HG03354 (cell line): ENCODE measurements around the gene RBPMS2.
"Not testable (repeated sequence)": the region's sequence is repeated elsewhere in the genome, so short reads cannot be mapped to it uniquely, and the experiment has no call there.

ENCODE experiments used
- ATAC-seq: cut with Tn5 transposase; IDR thresholded peaks from one replicate; pipeline ENCODE4 v1.9.1; 2021; ENCODE audit warnings: mild to moderate bottlenecking; ENCODE audit not compliant: unreplicated experiment, poor library complexity, severe bottlenecking

Gene RBPMS2

DNA sequence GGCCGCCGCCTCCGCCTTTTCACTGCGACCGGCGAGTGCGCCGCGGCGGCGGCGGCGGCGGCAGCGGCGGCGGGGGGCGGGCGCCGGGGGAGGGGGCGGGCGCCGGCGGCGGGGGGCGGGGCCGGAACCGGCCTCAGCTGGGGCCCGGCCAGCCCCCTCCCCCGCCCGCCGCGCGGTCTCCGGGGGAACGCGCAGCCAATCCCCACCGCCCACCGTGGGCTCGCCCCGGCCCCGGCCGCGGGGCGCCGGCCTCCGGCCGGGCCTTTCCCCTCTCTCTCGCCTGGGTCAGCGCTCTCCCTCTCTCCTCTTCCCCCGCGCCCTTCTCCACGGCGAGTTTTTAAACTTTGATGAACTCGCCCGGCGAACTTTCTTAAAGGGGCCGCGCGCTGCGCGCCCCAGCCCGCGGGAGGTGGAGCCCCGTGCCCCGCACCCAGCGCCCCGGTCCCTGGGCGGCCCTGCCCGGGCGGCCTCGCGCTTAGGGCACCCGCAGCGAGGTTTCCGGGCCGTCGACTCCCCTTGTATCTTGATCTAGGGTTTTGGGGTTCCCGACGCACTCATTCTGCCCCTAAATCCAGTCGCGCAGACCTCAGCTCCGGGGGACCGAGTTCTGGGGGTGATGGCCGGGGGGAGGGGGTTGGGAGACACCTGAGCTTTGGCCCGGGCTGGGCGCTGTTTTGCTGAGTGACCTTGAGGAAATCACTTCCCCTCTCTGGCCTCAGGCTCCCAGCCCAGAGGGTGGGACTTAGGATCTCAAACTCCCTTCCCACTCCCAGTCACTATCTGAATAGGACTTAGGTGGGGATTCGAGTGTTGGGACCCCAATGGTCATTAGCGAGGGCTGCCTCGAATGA is at the start of gene RBPMS2:
Gene RBPMS2 (minus strand): TSS at position 39 of the 851 bp plus-strand sequence. CDS start 270 bp downstream, outside the sequence.
- ATAC-seq: no peak

DNA sequence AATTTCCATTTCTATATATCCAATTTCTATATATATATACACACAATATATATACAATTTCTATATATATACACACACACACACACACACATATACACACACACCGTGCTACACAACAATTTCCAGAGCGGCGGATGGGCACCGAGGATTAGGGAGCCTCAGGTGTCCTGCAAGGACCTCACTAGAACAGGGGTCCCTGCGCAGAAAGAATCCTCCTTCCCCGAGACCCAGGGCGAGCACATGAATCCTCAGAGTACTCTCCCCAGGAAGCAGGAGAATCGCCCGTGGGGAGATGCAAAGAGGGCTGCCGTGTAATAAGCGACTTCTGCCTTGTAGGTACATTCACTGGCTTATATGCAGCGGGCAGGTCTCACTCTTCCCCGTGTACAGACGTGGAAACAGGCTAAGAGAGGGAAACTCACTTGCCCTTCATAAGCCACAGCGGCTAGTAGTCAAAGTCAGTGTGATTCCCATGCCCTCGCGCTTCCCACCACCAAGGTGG is 49.6 kb upstream of the RBPMS2 start:
- ATAC-seq: no peak

DNA sequence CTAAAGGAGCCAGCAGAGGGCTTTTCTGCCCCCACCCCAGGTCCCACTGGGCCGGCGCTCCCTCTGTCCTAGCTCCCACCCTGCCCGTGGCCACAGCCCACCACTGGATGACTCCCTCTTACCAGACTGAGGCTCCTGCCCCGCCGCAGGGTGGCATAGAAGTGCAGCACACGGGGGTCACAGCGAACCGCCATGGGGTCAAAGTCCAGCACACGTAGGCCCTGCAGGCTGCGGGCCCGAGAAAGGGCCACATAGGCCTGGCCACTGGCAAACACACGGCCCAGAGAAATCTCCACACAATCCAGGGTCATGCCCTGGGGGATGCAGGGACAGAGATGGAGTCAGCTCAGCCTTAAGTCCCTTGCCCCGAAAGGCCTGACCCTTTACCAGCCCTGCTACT is 41.1 kb upstream of the RBPMS2 start:
- no peak for ATAC-seq

DNA sequence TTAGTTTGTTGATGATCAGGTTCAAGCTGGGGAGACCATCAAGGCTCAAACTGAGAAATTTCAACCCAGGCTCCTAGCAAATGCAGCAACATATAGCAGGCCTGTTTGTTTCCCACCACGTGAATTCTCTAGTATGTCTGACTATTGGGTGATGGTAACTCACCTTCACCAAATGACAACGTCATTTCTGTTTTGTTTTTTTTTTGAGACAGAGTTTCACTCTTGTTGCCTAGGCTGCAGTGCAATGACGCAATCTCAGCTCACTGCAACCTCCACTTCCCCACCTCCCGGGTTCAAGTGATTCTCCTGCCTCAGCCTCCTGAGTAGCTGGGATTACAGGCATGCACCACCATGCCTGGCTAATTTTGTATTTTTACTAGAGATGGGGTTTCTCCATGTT is 39.6 kb upstream of the RBPMS2 start:
- ATAC-seq: not testable (repeated sequence)

DNA sequence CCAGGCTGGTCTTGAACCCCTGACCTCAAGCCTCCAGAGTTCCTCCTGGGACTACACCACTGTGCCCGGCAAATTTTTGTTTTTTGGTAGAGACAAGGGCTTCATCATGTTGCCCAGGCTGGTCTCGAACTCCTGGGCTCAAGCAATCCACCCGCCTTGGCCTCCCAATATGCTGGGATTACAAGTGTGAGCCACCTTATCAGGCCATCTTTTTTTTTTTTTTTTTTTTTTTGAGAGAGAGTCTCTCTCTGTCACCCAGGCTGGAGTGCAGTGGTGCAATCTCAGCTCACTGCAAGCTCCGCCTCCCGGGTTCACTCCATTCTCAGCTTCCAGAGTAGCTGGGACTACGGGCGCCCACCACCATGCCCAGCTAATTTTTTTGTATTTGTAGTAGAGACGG is 38.9 kb upstream of the RBPMS2 start:
- not testable (repeated sequence) for ATAC-seq

DNA sequence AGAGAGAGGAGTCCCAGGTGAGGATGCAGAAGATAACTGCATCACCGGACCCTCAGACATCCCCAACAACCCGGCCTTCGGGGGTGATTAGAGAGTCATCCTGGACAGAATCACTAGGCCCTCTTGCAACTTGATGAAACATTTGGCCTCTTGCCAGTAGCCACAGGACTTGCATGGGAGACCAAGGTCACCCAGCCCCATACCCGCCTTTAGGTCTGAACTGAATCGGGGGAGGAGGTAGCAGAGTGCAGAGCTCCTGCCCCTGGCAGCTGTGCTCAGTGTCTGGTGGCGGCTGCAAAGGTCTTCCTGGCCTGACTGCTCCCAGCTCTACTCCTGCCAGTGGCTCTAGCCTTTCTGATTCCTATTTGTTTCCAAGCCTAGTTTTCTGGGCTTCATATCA is 37.7 kb upstream of the RBPMS2 start:
- ATAC-seq: no peak

DNA sequence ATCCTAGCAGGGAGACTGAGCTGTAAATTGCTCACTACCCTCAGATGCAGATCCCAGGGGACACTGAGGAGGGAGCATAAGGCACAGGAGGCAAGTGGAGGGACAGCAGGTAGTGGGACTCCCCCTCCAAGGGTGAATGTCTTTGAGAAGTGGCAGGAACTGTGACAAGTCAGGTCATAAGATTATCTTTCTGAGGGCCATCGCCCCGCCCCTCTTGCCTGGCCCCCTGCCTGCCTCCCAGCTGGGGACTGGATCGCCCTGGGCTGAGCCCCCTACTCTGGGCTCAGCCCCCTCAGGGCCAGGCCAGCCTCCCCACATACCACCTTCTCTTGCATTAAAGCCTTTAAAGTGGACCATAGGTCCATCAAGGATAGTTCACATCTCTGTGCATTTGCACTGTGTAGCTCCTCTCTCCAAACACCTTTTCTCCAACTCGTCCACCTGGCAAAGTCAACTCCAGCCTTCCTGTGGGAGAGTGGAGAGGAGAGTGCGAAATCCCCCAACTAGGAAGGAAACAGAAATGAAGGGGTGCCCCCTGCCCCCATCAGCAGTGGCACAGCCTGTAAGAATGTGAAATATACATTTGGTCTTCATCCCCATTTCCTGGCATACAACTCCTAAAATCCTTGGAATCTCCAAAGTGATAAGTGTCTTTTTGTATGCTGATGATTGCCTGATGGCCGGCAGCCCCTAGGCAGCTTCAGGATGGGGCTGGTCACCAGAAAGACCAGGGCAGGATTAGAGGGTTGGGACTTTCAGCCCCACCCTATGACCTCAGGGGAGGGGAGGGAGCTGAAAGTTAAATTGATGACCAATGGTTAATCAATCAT is 35.3 kb upstream of the RBPMS2 start:
- ATAC-seq: no peak

DNA sequence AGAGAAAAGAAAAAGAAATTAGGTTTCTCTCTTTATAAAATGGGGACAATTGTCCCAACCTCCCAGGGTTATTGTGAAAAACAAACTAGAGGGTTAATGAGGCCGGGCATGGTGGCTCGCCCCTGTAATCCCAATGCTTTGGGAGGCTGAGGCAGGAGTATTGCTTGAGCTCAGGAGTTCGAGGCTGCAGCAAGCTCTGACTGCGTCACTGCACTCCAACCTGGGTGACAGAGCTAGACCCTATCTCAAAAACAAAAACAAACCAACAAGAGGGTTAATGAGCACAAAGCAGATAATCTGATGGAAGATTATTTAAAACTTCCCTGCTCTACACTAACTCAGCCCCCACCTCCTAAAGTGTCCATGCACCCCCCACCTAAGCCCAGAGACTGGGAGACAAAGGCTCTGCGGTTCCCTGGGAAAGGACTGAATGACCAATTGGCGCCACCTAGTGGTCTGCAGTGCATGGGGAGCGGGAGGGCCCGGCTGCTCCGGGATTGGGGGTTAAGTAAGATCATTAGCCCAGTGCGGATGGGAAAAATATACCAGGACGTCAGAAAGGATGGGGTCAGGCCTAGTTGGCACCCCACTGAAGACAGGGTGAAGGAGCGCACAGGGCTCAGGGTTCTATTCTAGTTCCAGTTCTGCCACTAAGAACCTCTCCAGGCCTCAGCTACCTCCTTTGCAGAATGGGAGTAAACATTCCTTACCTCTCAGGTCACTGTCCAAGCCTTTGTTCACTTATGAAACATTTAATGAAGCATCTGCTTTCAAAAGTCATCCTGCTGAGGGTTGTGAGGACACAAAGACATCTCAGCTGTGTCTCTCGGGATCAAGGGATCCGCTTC is 34.5 kb upstream of the RBPMS2 start:
- ATAC-seq: no peak

DNA sequence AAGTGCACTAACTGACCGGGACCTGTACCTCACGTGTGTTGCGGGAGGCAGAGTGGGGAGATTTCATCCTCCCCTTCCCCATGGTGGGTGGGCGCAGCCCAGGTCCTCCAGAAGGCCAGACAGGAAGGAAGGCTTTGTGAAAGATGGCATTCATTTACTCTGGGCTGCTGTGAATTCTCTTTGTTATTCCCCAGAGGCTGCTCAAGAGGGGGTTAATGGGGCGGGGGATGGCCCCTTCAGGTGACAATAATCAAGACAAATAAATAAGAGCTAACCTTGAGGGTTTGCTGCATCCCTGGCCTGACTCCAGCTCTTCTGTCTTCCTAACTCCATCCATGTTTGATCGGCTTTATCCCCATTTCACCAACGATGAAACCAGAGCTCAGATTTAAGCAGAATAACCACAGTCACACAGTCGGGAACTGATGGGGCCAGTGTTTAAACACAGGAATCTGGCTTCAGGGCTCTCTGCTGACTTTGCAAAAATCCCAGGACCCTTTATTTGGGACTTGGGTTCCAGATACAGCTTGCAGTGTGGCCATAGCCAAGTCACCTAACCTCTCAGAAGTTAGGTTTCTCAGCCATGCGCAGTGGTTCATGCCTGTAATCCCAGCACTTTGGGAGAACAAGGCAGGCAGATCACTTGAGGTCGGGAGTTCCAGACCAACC is 33.5 kb upstream of the RBPMS2 start:
- no peak for ATAC-seq

DNA sequence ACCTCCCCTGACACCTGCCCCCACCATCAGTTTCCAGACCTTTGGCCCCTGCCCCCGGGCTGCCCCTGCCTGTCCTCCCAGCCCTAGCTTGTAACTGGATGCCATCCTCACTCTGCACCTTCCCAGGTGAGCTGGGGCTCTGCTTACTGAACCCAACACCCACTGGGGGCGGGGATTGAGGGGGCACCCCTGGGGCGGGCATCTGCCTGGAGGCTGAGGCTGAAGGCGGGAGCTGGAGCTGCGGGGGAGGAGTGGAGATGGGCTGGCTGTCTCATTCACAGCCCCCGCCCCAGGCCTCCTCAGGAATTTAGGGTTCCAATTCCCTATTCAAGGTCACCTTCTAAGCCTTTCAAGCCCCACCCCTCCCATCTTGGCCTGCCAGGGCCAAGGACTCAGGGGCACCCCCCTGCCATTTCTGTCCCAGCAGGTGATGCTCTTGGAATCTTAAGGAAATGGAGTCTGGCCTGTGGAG is 32.4 kb upstream of the RBPMS2 start:
- ATAC-seq: no peak

DNA sequence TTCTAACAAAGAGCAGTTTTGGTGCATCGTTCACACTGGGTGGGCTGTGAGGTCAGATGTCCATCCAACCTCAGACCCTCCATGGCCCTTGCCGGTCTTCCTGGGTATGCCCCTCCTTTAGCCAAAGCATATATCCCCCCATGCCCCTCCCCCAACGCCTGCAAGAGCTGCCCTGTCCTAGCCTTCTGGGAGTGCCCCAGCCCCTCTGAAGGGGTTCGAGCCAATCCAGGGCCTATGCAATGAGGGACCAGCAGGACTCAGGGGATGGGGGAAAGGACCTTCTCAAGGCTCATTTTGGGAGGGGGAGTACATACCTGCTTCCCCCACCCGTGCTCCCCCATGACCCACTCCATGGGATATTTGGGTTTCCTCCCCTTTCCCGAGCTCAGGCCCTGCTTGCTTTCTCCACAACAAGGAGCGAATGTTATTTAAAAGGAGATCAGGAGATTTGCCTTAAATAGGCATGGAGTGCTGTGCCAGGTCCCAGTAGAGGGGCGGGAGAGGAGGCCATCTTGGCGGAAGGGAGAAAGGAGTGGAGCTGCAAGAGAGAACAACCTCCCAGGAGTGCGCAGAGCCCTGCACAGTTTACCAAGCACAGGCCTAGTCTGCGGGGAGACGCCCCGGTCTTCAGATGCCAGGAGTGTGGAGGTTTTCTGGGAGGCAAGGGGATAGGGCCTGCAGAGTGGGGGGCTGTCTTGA is 31.8 kb upstream of the RBPMS2 start:
- no peak for ATAC-seq

DNA sequence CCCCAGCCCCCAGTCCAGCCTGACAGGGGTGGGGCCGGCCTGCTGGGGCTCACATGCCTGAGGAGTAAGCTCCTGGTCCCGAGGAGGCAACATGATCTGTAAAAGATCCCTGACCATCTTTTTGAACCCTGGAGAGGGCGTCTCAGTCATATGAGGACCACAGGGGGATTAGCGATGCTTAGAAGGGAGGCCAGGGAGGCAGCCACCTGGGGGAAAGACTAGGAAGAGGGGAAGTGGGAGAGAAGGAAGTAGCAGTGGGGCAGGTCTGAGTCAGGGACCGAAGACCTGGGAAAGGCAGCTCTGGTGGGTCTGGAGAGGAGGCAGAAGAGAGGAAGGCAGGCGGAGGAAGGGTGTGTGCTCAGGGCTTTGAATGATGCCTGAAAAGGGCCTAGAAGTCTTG is 31.1 kb upstream of the RBPMS2 start:
- no peak for ATAC-seq

DNA sequence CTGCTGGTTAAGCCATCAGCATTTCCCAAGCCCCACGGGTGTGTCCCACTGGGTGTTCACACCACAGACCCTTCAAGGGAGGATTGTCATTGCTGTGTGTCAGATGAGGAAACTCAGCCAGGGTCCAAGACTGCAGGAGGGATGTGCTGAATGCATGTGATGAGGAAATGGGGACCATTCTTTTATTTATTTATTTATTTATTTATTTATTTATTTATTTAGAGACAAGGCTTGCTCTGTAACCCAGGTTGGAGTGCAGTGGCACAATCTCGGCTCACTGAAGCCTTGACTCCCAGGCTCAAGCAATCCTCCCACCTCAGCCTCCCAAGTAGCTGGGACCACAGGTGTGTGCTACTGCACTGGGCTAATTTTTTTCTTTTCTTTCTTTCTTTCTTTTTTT is 29.2 kb upstream of the RBPMS2 start:
- ATAC-seq: no peak

DNA sequence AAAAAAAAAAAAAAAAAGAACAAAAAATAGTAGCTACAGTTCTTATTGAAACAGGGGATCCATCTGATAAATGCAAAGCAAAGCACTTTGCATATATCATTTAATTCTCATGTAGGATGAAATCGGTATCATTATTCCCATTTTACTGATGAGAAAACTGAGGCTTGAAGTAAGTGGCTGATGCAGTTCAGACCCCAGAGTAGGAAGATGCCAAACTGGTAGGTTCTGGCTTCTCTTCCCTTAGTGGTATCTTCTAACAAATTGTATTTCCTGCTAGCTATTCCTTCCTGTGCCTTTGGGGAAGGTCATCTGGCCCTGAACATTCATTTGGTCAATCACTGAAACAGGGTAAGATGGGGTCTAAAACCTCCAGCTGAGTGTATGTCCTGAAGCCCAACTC is 28.1 kb upstream of the RBPMS2 start:
- no peak for ATAC-seq

DNA sequence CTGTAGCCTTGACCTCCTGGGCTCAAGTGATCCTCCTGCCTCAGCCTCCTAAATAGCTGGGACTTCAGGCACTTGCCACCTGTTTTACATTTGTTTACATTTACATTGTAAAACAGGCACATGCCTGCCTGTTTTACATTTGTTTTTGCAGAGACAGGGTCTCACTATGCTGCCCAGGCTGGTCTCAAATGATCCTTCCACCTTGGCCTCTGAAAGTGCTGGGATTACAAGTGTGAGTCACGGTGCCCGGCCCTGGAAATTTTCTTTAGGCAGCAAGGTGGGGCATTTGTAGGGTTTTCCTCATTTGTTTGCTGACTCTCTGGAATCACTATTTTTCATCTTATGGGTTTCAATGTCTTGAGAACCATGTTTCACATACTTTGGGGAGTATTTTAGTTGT is 25.1 kb upstream of the RBPMS2 start:
- no peak for ATAC-seq

DNA sequence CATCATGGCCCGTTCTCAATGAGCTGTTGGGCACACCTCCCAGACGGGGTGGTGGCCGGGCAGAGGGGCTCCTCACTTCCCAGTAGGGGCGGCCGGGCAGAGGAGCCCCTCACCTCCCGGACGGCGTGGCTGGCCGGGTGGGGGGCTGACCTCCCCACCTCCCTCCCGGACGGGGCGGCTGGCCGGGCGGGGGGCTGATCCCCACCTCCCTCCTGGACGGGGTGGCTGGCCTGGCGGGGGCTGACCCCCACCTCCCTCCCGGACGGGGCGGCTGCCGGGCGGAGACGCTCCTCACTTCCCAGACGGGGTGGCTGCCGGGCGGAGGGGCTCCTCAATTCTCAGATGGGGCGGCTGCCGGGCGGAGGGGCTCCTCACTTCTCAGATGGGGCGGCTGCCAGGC is 23.5 kb upstream of the RBPMS2 start:
- not testable (repeated sequence) for ATAC-seq

DNA sequence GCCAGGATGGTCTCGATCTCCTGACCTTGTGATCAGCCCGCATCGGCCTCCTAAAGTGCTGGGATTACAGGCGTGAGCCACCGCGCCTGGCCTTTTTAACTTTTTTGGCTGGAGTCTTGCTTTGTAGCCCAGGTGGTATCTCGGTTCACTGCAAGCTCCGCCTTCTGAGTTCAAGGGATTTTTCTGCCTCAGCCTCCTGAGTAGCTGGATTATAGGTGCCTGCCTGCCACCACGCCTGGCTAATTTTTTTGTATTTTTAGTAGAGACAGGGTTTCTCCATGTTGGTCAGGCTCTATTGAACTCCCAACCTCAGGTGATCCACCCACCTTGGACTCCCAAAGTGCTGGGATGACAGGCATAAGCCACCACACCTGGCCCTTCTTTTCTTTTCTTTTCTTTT is 20.5 kb upstream of the RBPMS2 start:
- ATAC-seq: not testable (repeated sequence)

DNA sequence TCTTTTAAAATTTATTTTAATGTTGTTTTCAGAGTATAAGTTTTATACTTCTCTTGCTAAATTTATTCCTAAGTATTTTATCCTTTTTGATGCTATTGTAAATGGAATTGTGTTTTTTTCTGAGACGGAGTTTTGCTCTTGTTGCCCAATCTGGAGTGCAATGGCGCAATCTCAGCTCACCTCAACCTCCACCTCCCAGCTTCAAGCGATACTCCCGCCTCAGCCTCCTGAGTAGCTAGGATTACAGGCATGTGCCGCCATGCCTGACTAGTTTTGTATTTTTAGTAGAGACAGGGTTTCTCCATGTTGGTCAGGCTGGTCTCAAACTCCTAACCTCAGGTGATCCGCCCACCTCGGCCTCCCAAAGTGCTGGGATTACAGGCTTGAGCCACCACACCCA is 19.9 kb upstream of the RBPMS2 start:
- not testable (repeated sequence) for ATAC-seq

DNA sequence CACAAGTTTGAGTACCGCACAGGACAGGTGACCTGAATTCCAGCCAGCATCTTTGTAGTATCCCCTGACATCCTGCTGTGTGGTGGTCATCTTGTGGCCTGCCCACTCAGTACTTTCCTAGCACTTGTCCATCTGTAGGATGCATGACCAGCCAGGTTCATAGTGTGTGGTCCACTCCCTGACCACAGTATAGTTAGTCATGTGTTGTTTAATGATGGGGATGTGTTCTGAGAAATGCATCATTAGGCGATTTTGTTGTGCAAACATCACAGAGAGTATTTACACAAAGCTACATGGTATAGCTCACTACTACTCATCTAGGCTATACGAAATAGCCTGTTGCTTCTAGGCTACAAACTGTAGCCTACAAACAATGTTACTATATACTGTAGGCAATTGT is 16.9 kb upstream of the RBPMS2 start:
- ATAC-seq: no peak
